Measurements from ENCODE around the gene ZBTB20. TPM values are rescaled to one million over a fixed set of nuclear protein-coding genes. Genes with fewer than 3 reads are reported as not detected.

Gene ZBTB20
- total and polyA plus RNA-seq, 2 of the 4 experiments (the other 2 are of a cell fraction) = 0.75 to 14.7 TPM

- peak; percentile 19 for ATAC-seq (ENCODE audit: low read depth)
- DNase-seq = no peak
- in situ Hi-C loops (cut with MboI; ENCODE audit: low sequenced_read_pairs) (no loop called here), dilution Hi-C loops (cut with HindIII; ENCODE audit: low sequenced_read_pairs, unreplicated experiment) (no loop called here), intact Hi-C loops (cut with micrococcal nuclease) (loop anchor here (2.0 to 5.0 kb wide), 3 partner anchors 37 to 265 kb away; partner anchors contain the start of gene TIGIT)
- Histone ChIP-seq H3K18ac (ENCODE audit: low read depth, low read length) (peak overlapping the region; percentile 9), H4K20me1 (ENCODE audit: insufficient read depth, low read length) (no peaks in the 10 kb centered on the region), H3K79me1 (ENCODE audit: low read depth in 1 of 2, low read length in 2 of 2) (peaks cover 5 to 25% of the 10 kb centered on the region in 2 experiments), H2BK15ac (ENCODE audit: low read depth, low read length) (no peak overlapping the region), H3K14ac (replicated peaks; ENCODE audit: low read depth, low read length) (0 out of 2 replicates have a peak overlapping the region, but pooled peaks have one; percentile 13), H2BK5ac (ENCODE audit: low read depth, low read length, poor library complexity, severe bottlenecking) (peak overlapping the region; percentile 70), H2BK20ac (ENCODE audit: low read depth, low read length) (no peak overlapping the region), H2BK120ac (ENCODE audit: low read depth, low read length) (no peak overlapping the region), H2AK9ac (replicated peaks; ENCODE audit: low read depth, low read length, poor library complexity) (no peak overlapping the region), H4K5ac (ENCODE audit: low read depth, low read length) (no peak overlapping the region), H3K56ac (ENCODE audit: extremely low read depth, insufficient read depth, low read length) (no peak overlapping the region), H3K9ac (ENCODE audit: low read depth, low read length) (no peak overlapping the region), H2AFZ (replicated peaks; ENCODE audit: low read length, poor library complexity) (no peak overlapping the region), H3K36me3 (ENCODE audit: control insufficient read depth, insufficient read depth, low read length) (no peaks in the 10 kb centered on the region), H4K91ac (ENCODE audit: insufficient read depth, low read depth, low read length) (no peak overlapping the region), H3K9me3 (ENCODE audit: control insufficient read depth, insufficient read depth, low read length) (no peaks in the 10 kb centered on the region), H2AK5ac (ENCODE audit: low read depth, low read length) (no peak overlapping the region), H3K4me1 (ENCODE audit: control insufficient read depth, insufficient read depth, low read length) (peaks cover 4% of the 10 kb centered on the region; the same call in 1 of the 2 replicates), H4K8ac (ENCODE audit: low read depth in 2 of 2, low read length in 2 of 2) (peak overlapping the region in 1 of 2 experiments; percentile 4; a peak in 1 of 4 replicates), H3K27me3 (ENCODE audit: control insufficient read depth, insufficient read depth, low read length) (no peaks in the 10 kb centered on the region), H3K4me3 (ENCODE audit: insufficient read depth, low read depth, low read length) (no peak overlapping the region), H3K23ac (ENCODE audit: low read depth, low read length) (peak overlapping the region; percentile 69; the same call in 1 of the 2 replicates), H3K4me2 (ENCODE audit: low read depth, low read length) (peak overlapping the region; percentile 23; the same call in 1 of the 2 replicates), H3K9me1 (ENCODE audit: insufficient read depth, low read length) (no peaks in the 10 kb centered on the region), H3K4ac (ENCODE audit: low read depth, low read length) (no peak overlapping the region), H3K27ac (ENCODE audit: insufficient read depth, low read length) (no peak overlapping the region; the same call in 1 of the 2 replicates)
- TF ChIP-seq BHLHE40 (IDR thresholded peaks at IDR 0.05; ENCODE audit: low read depth, low read length) = no peak
- TF ChIP-seq POLR2A (IDR thresholded peaks at IDR 0.05; ENCODE audit: low read depth, low read length) = no peak
- TF ChIP-seq SMC3 (IDR thresholded peaks at IDR 0.05; ENCODE audit: low read depth, low read length) = no peak
- POLR2A ChIA-PET (ENCODE audit: unreplicated experiment) = no interaction called here
- CTCF ChIA-PET = interaction anchor here (0.7 to 1.8 kb wide), 18 partner anchors 8 to 340 kb away, joined by 3 to 12 read pairs (median 3); no protein-coding TSS in a partner anchor
- no TSS peak for BruUV-seq (replicated peaks)
Observed at GRCh38 chr3:114418107-114418506, 729.0 kb downstream of the ZBTB20 start.

Measured in IMR-90 (cell line).